HG03460 (cell line): Measurements from ENCODE around the gene CCBE1.
A peak's percentile ranks its signal among the peaks of the same experiment; 100 is the strongest.

Source experiments
- ATAC-seq: cut with Tn5 transposase; IDR thresholded peaks from one replicate; pipeline ENCODE4 v1.9.1; 2021; ENCODE audit not compliant: unreplicated experiment

Gene CCBE1

GRCh38 chr18:59509481-59510442 lies 187.5 kb downstream of the CCBE1 start:
- ATAC-seq: no peak

GRCh38 chr18:59505356-59505755 lies 191.9 kb downstream of the CCBE1 start:
- ATAC-seq: no peak

GRCh38 chr18:59502274-59503175 lies 194.7 kb downstream of the CCBE1 start:
- ATAC-seq: no peak

GRCh38 chr18:59501920-59502273 lies 195.3 kb downstream of the CCBE1 start:
- no peak for ATAC-seq

GRCh38 chr18:59500765-59501164 lies 196.5 kb downstream of the CCBE1 start:
- no peak for ATAC-seq

GRCh38 chr18:59498506-59499086 lies 198.6 kb downstream of the CCBE1 start:
- no peak for ATAC-seq

GRCh38 chr18:59492756-59493421 lies 204.3 kb downstream of the CCBE1 start:
- ATAC-seq: no peak

GRCh38 chr18:59488899-59489298 lies 208.3 kb downstream of the CCBE1 start:
- ATAC-seq: peak; percentile 54

- ATAC-seq: no peak
Measured at GRCh38 chr18:59485382-59485781, 211.8 kb downstream of the CCBE1 start.

GRCh38 chr18:59484561-59485328 lies 212.5 kb downstream of the CCBE1 start:
- ATAC-seq: no peak

GRCh38 chr18:59484131-59484530 lies 213.1 kb downstream of the CCBE1 start:
- no peak for ATAC-seq

- no peak for ATAC-seq
Measured at GRCh38 chr18:59481436-59481835, 215.8 kb downstream of the CCBE1 start.

- no peak for ATAC-seq
Measured at GRCh38 chr18:59479776-59480175, 217.4 kb downstream of the CCBE1 start.

- ATAC-seq: no peak
Measured at GRCh38 chr18:59478591-59478990, 218.6 kb downstream of the CCBE1 start.

- no peak for ATAC-seq
Measured at GRCh38 chr18:59477849-59478248, 219.4 kb downstream of the CCBE1 start.

GRCh38 chr18:59470561-59471121 lies 226.6 kb downstream of the CCBE1 start:
- ATAC-seq: no peak

- no peak for ATAC-seq
Measured at GRCh38 chr18:59469463-59470180, 227.6 kb downstream of the CCBE1 start.

GRCh38 chr18:59468821-59469220 lies 228.4 kb downstream of the CCBE1 start:
- ATAC-seq: no peak

- no peak for ATAC-seq
Measured at GRCh38 chr18:59467497-59467896, 229.7 kb downstream of the CCBE1 start.
